IMR-90 (cell line): Measurements from ENCODE around the gene UNKL. TPM values are rescaled to one million over a fixed set of nuclear protein-coding genes. Genes with fewer than 3 reads are reported as not detected.

Experiments used
- ATAC-seq: fragments of 200-7000 bp; cut with Tn5 transposase; 2 replicates; pipeline ENCODE4 v1.9.1; 2020; ENCODE audit warnings: low read depth, mild to moderate bottlenecking, moderate library complexity
- BruUV-seq: library from RNA; stranded (reverse); fragments of 400-500 nt; replicated peaks from 2 replicates; lab custom pipeline; 2021; lab: Mats Ljungman, UMichigan
- CTCF ChIA-PET: fragments of 300-600 bp; formaldehyde crosslinking; extraction: SDS; loops from one replicate; lab custom pipeline; 2021; ENCODE audit warnings: antibody characterized with exemption; lab: Yijun Ruan, JAX
- POLR2A ChIA-PET: fragments of 300-600 bp; sonication (Branson Sonifier 250); formaldehyde crosslinking; loops from one replicate; lab custom pipeline; 2022; ENCODE audit warnings: antibody characterized with exemption; ENCODE audit not compliant: unreplicated experiment; lab: Charles Lee
- DNase-seq: peaks from one replicate; pipeline ENCODE4 v3.0.0; 2013
- H2AFZ ChIP-seq: replicated peaks from 2 replicates; pipeline ENCODE3; 2013; ENCODE audit warnings: low read length, mild to moderate bottlenecking; ENCODE audit not compliant: poor library complexity
- H2AK5ac ChIP-seq: 2 replicates; pipeline ENCODE4 v1.6.1; 2013; ENCODE audit warnings: low read depth, low read length, inconsistent platforms
- H2AK9ac ChIP-seq: replicated peaks from 2 replicates; pipeline ENCODE3; 2013; ENCODE audit warnings: mild to moderate bottlenecking, low read depth, low read length, moderate library complexity; ENCODE audit not compliant: poor library complexity
- H2BK120ac ChIP-seq: 2 replicates; pipeline ENCODE4 v1.6.1; 2013; ENCODE audit warnings: low read depth, low read length, inconsistent platforms
- H2BK15ac ChIP-seq: 3 replicates; pipeline ENCODE4 v1.6.1; 2013; ENCODE audit warnings: low read depth, low read length, inconsistent platforms
- H2BK20ac ChIP-seq: 2 replicates; pipeline ENCODE4 v1.6.1; 2013; ENCODE audit warnings: low read depth, mild to moderate bottlenecking, inconsistent platforms, low read length, moderate library complexity
- H2BK5ac ChIP-seq: 2 replicates; pipeline ENCODE4 v1.6.1; 2013; ENCODE audit warnings: mild to moderate bottlenecking, low read depth, low read length, inconsistent platforms; ENCODE audit not compliant: poor library complexity, severe bottlenecking
- H3K14ac ChIP-seq: replicated peaks from 2 replicates; pipeline ENCODE4 v1.6.1; 2013; ENCODE audit warnings: low read depth, low read length, inconsistent platforms
- H3K18ac ChIP-seq: 2 replicates; pipeline ENCODE4 v1.6.1; 2013; ENCODE audit warnings: low read depth, low read length, control low read depth
- H3K23ac ChIP-seq: 2 replicates; pipeline ENCODE4 v1.6.1; 2013; ENCODE audit warnings: low read depth, low read length, inconsistent platforms
- H3K27ac ChIP-seq: 2 replicates; pipeline ENCODE4 v1.5.1; 2013; ENCODE audit warnings: mild to moderate bottlenecking, control low read depth, low read length; ENCODE audit not compliant: insufficient read depth
- H3K27me3 ChIP-seq: 2 replicates; pipeline ENCODE4 v1.6.1; 2013; ENCODE audit warnings: low read length; ENCODE audit not compliant: control insufficient read depth, insufficient read depth
- H3K36me3 ChIP-seq: 2 replicates; pipeline ENCODE4 v1.6.1; 2013; ENCODE audit warnings: low read length, mixed read lengths; ENCODE audit not compliant: control insufficient read depth, insufficient read depth
- H3K4ac ChIP-seq: 2 replicates; pipeline ENCODE4 v1.6.1; 2013; ENCODE audit warnings: low read depth, low read length, inconsistent platforms
- H3K4me1 ChIP-seq: 2 replicates; pipeline ENCODE4 v1.6.1; 2013; ENCODE audit warnings: low read length, mixed read lengths; ENCODE audit not compliant: control insufficient read depth, insufficient read depth
- H3K4me2 ChIP-seq: 2 replicates; pipeline ENCODE4 v1.6.1; 2013; ENCODE audit warnings: low read depth, mild to moderate bottlenecking, control low read depth, low read length, moderate library complexity
- H3K4me3 ChIP-seq: 2 replicates; pipeline ENCODE4 v1.5.1; 2013; ENCODE audit warnings: low read depth, mild to moderate bottlenecking, control low read depth, low read length, moderate library complexity; ENCODE audit not compliant: insufficient read depth
- H3K56ac ChIP-seq: 2 replicates; pipeline ENCODE4 v1.6.1; 2013; ENCODE audit warnings: low read length, inconsistent platforms; ENCODE audit not compliant: insufficient read depth; ENCODE audit errors: extremely low read depth
- H3K79me1 ChIP-seq, 2 experiments: 2 replicates each; pipeline ENCODE4 v1.6.1; 2013; ENCODE audit warnings: low read length in 2 of 2, inconsistent platforms in 1 of 2, low read depth in 1 of 2
- H3K9ac ChIP-seq: 2 replicates; pipeline ENCODE4 v1.6.1; 2013; ENCODE audit warnings: low read depth, low read length, control low read depth
- H3K9me1 ChIP-seq: 2 replicates; pipeline ENCODE4 v1.6.1; 2013; ENCODE audit warnings: low read length, inconsistent platforms; ENCODE audit not compliant: insufficient read depth
- H3K9me3 ChIP-seq: 2 replicates; pipeline ENCODE4 v1.6.1; 2013; ENCODE audit warnings: low read length; ENCODE audit not compliant: control insufficient read depth, insufficient read depth
- H4K20me1 ChIP-seq: 2 replicates; pipeline ENCODE4 v1.6.1; 2013; ENCODE audit warnings: low read length, inconsistent platforms; ENCODE audit not compliant: insufficient read depth
- H4K5ac ChIP-seq: 2 replicates; pipeline ENCODE4 v1.6.1; 2013; ENCODE audit warnings: mild to moderate bottlenecking, low read depth, low read length, control low read depth
- H4K8ac ChIP-seq, 2 experiments: 2 replicates each; pipeline ENCODE4 v1.6.1; 2013; ENCODE audit warnings: low read depth in 2 of 2, low read length in 2 of 2, control low read depth in 1 of 2, inconsistent platforms in 1 of 2
- H4K91ac ChIP-seq: 2 replicates; pipeline ENCODE4 v1.6.1; 2013; ENCODE audit warnings: low read depth, low read length, inconsistent platforms; ENCODE audit not compliant: insufficient read depth
- BHLHE40 ChIP-seq: fragments of 150-350 bp; IDR thresholded peaks from 2 replicates; pipeline ENCODE4 v1.6.1; 2016; ENCODE audit warnings: mild to moderate bottlenecking, low read depth, low read length
- ELK1 ChIP-seq: fragments of 150-350 bp; IDR thresholded peaks from 2 replicates; pipeline ENCODE4 v1.6.1; 2016; ENCODE audit warnings: low read depth, mild to moderate bottlenecking, low read length, moderate library complexity, borderline replicate concordance
- NFE2L2 ChIP-seq: fragments of 150-350 bp; IDR thresholded peaks from 2 replicates; pipeline ENCODE4 v1.6.1; 2016; ENCODE audit warnings: low read depth, mild to moderate bottlenecking, low read length
- POLR2A ChIP-seq: IDR thresholded peaks from 2 replicates; pipeline ENCODE4 v1.6.1; 2012; ENCODE audit warnings: mild to moderate bottlenecking, low read depth, low read length
- SMC3 ChIP-seq: fragments of 150-350 bp; IDR thresholded peaks from 2 replicates; pipeline ENCODE4 v1.6.1; 2016; ENCODE audit warnings: low read depth, mild to moderate bottlenecking, antibody characterized with exemption, low read length, moderate library complexity
- USF2 ChIP-seq: fragments of 150-350 bp; IDR thresholded peaks from 2 replicates; pipeline ENCODE4 v1.6.1; 2017; ENCODE audit warnings: mild to moderate bottlenecking, antibody characterized with exemption, low read length, low read depth
- WGBS, 2 experiments: methylation state at CpG; one replicate each; pipeline versions ENCODE4 v1.1.5 to v1.1.7; 2013; ENCODE audit warnings: missing lambda C conversion rate in 2 of 2; ENCODE audit not compliant: insufficient read length in 1 of 2; ENCODE audit errors: extremely low coverage in 2 of 2; 5-methylcytosine and 5-hydroxymethylcytosine counted together
- dilution Hi-C: fragments of 300-500 bp; cut with HindIII; formaldehyde crosslinking; loops from one replicate; pipeline ENCODE4 v1.14.3; 2018; ENCODE audit warnings: low sequenced_read_pairs; ENCODE audit not compliant: unreplicated experiment
- in situ Hi-C: fragments of 300-500 bp; cut with MboI; formaldehyde crosslinking; loops from 3 replicates; pipeline ENCODE4 v1.14.3; 2019; ENCODE audit warnings: low sequenced_read_pairs, inconsistent platforms, mixed read lengths
- intact Hi-C: fragments of 100-400 bp; cut with micrococcal nuclease; formaldehyde crosslinking; loops from 2 replicates; pipeline ENCODE4 v1.10.0; 2022
- polyA plus RNA-seq, 3 experiments: library from polyadenylated mRNA; depleted of rRNA; stranded (reverse); fragments of >200 nt; gene quantifications; 2 replicates each; pipeline ENCODE4 v1.2.3, GENCODE V29; 2012; ENCODE audit warnings: low replicate concordance in 1 of 3
- total RNA-seq: library from RNA; depleted of rRNA; stranded (reverse); fragments of >200 nt; gene quantifications from 2 replicates; pipeline ENCODE4 v1.2.3, GENCODE V29; 2012

The UNKL gene
- total and polyA plus RNA-seq, 2 of the 4 experiments (the other 2 are of a cell fraction), result 4.1 to 13.3 TPM

GRCh38 chr16:1430214-1430758 lies 15.8 kb upstream of the UNKL start:
- H3K9ac ChIP-seq, result no peak overlapping the region
- H3K4ac ChIP-seq, result no peak overlapping the region
- ChIA-PET CTCF (no interaction called here), POLR2A (no interaction called here)
- H4K20me1 ChIP-seq, result no peaks in the 10 kb centered on the region
- no peak for DNase-seq
- H3K36me3 ChIP-seq, result no peaks in the 10 kb centered on the region
- dilution Hi-C loops, result no loop called here
- H2AK9ac ChIP-seq, result no peak overlapping the region
- no peak overlapping the region for H4K8ac ChIP-seq
- H2AFZ ChIP-seq, result no peak overlapping the region
- in situ Hi-C loops, result no loop called here
- H3K9me1 ChIP-seq, result no peaks in the 10 kb centered on the region
- H2BK120ac ChIP-seq, result no peak overlapping the region
- H3K56ac ChIP-seq, result no peak overlapping the region
- no peak overlapping the region for H4K91ac ChIP-seq
- no peaks in the 10 kb centered on the region for H3K79me1 ChIP-seq
- H3K4me3 ChIP-seq, result no peak overlapping the region
- no peak overlapping the region for H3K18ac ChIP-seq
- no CpG with 5 or more reads among the region's 14 CpGs for WGBS, 2 experiments
- H3K27ac ChIP-seq, result no peak overlapping the region
- H2BK5ac ChIP-seq, result no peak overlapping the region
- H3K9me3 ChIP-seq, result no peaks in the 10 kb centered on the region
- H3K4me1 ChIP-seq, result no peaks in the 10 kb centered on the region
- ATAC-seq, result no peak
- H2BK15ac ChIP-seq, result no peak overlapping the region
- H3K23ac ChIP-seq, result no peak overlapping the region
- intact Hi-C loops, result no loop called here
- no peak overlapping the region for H3K14ac ChIP-seq
- H2AK5ac ChIP-seq, result no peak overlapping the region
- H3K4me2 ChIP-seq, result no peak overlapping the region
- TF ChIP-seq ELK1 (no peak), BHLHE40 (no peak), USF2 (no peak), NFE2L2 (no peak), POLR2A (no peak), SMC3 (no peak)
- no peak overlapping the region for H4K5ac ChIP-seq
- no TSS peak for BruUV-seq
- H2BK20ac ChIP-seq, result no peak overlapping the region
- H3K27me3 ChIP-seq, result peaks cover 10% of the 10 kb centered on the region; the same call in 1 of the 2 replicates
